HCT116 (cell line): ENCODE measurements around the gene ANGPTL8. TPM values are rescaled to one million over a fixed set of nuclear protein-coding genes. Genes with fewer than 3 reads are reported as not detected.

ENCODE experiments used
- ATAC-seq: fragments of 200-7000 bp; cut with Tn5 transposase; 2 replicates; pipeline ENCODE4 v1.9.1; 2020; ENCODE audit warnings: mild to moderate bottlenecking, moderate library complexity
- BruUV-seq: library from RNA; stranded (reverse); fragments of 400-500 nt; replicated peaks from 2 replicates; lab custom pipeline; 2021; lab: Mats Ljungman, UMichigan
- CTCF ChIA-PET: fragments of 300-600 bp; sonication (Branson Sonifier 250); formaldehyde crosslinking; loops from one replicate; lab custom pipeline; 2021; ENCODE audit warnings: antibody characterized with exemption; lab: Charles Lee
- POLR2A ChIA-PET: fragments of 300-600, 350-600 bp; sonication (Branson Sonifier 250); formaldehyde crosslinking; loops from one replicate; lab custom pipeline; 2021; ENCODE audit warnings: antibody characterized with exemption; lab: Charles Lee
- RAD21 ChIA-PET, 2 experiments: fragments of 300-600 bp; sonication (Branson Sonifier 250); formaldehyde crosslinking; loops; one replicate each; lab custom pipeline; 2023; ENCODE audit warnings: low total read pairs in 2 of 2; ENCODE audit not compliant: uncharacterized antibody in 2 of 2, unreplicated experiment in 2 of 2, low non-redundant PET in 1 of 2; lab: Charles Lee
- DNase-seq: peaks from one replicate; pipeline ENCODE4 v3.0.0-alpha.2; 2010; ENCODE audit warnings: low read depth, low spot score
- H2AFZ ChIP-seq: fragments of 200-600 bp; shearing (Covaris generic), sonication (generic); 2 replicates; pipeline ENCODE4 v1.6.1; 2017; ENCODE audit warnings: low read depth, mixed run types, mixed read lengths, antibody characterized with exemption, low read length; ENCODE audit not compliant: poor library complexity, severe bottlenecking
- H3K27ac ChIP-seq: 2 replicates; pipeline ENCODE4 v1.5.1; 2012; ENCODE audit warnings: low read depth, low read length
- H3K27me3 ChIP-seq: fragments of 200-600 bp; sonication (generic); 2 replicates; pipeline ENCODE4 v1.6.1; 2016; ENCODE audit warnings: mixed run types, low read length, mixed read lengths; ENCODE audit not compliant: insufficient read depth
- H3K36me3 ChIP-seq, 2 experiments: fragments of 200-500 bp in 1 of 2; fragments of 200-600 bp in 1 of 2; sonication (Bioruptor generic) in 1 of 2; sonication (generic) in 1 of 2; 2 replicates each; pipeline versions ENCODE4 v1.5.1 to v1.6.1; 2014 to 2016; ENCODE audit warnings: low read length in 2 of 2, inconsistent platforms in 1 of 2, mixed read lengths in 1 of 2, mixed run types in 1 of 2; ENCODE audit not compliant: insufficient read depth in 2 of 2, control insufficient read depth in 1 of 2
- H3K4me1 ChIP-seq, 2 experiments: fragments of 200-600 bp in 1 of 2; sonication (generic) in 1 of 2; 2 replicates each; pipeline versions ENCODE4 v1.5.1 to v1.6.1; 2012 to 2017; ENCODE audit warnings: low read length in 2 of 2, inconsistent platforms in 1 of 2, mild to moderate bottlenecking in 1 of 2, mixed read lengths in 1 of 2, mixed run types in 1 of 2, moderate library complexity in 1 of 2; ENCODE audit not compliant: insufficient read depth in 2 of 2, control insufficient read depth in 1 of 2
- H3K4me2 ChIP-seq: fragments of 200-600 bp; sonication (generic); 2 replicates; pipeline ENCODE4 v1.6.1; 2017; ENCODE audit warnings: mixed run types, low read length, mixed read lengths
- H3K4me3 ChIP-seq, 2 experiments: fragments of 200-600 bp in 1 of 2; sonication (generic) in 1 of 2; replicated peaks in 1 of 2; 2 replicates each; pipeline ENCODE4 v1.5.1; 2011 to 2016; ENCODE audit warnings: low read length in 2 of 2, control low read depth in 1 of 2, low read depth in 1 of 2, mild to moderate bottlenecking in 1 of 2, mixed read lengths in 1 of 2, mixed run types in 1 of 2
- H3K79me2 ChIP-seq: fragments of 200-600 bp; sonication (generic); 2 replicates; pipeline ENCODE4 v1.6.1; 2017; ENCODE audit warnings: mild to moderate bottlenecking, mixed run types, low read length, moderate library complexity, mixed read lengths; ENCODE audit not compliant: insufficient read depth
- H3K9ac ChIP-seq: fragments of 200-600 bp; sonication (generic); 2 replicates; pipeline ENCODE4 v1.6.1; 2016; ENCODE audit warnings: low read length, mixed read lengths
- H3K9me2 ChIP-seq: fragments of 200-600 bp; sonication (generic), shearing (Covaris generic); 2 replicates; pipeline ENCODE4 v1.6.1; 2017; ENCODE audit warnings: mixed run types, mild to moderate bottlenecking, moderate library complexity; ENCODE audit not compliant: insufficient read depth
- H3K9me3 ChIP-seq, 2 experiments: fragments of 200-500 bp in 1 of 2; fragments of 200-600 bp in 1 of 2; sonication (Bioruptor generic) in 1 of 2; sonication (generic) in 1 of 2; 2 replicates each; pipeline ENCODE4 v1.6.1; 2014 to 2017; ENCODE audit warnings: low read length in 2 of 2, mixed read lengths in 2 of 2, inconsistent platforms in 1 of 2, low read depth in 1 of 2, mild to moderate bottlenecking in 1 of 2, mixed run types in 1 of 2, moderate library complexity in 1 of 2; ENCODE audit not compliant: control insufficient read depth in 1 of 2, insufficient read depth in 1 of 2
- H4K20me1 ChIP-seq: fragments of 200-600 bp; sonication (generic), shearing (Covaris generic); 2 replicates; pipeline ENCODE4 v1.6.1; 2017; ENCODE audit warnings: mixed run types, mild to moderate bottlenecking, moderate library complexity; ENCODE audit not compliant: insufficient read depth
- ATF3 ChIP-seq: IDR thresholded peaks from 2 replicates; pipeline ENCODE4 v1.6.1; 2012
- CBX3 ChIP-seq: IDR thresholded peaks from 2 replicates; pipeline ENCODE4 v1.6.1; 2012; ENCODE audit warnings: low read depth
- CEBPB ChIP-seq: IDR thresholded peaks from 2 replicates; pipeline ENCODE4 v1.6.1; 2012; ENCODE audit warnings: low read depth
- EGR1 ChIP-seq: IDR thresholded peaks from 2 replicates; pipeline ENCODE4 v1.6.1; 2012; ENCODE audit warnings: low read depth
- EZH2 ChIP-seq: fragments of 200-600 bp; sonication (generic); IDR thresholded peaks from 2 replicates; pipeline ENCODE4 v1.6.1; 2017; ENCODE audit warnings: antibody characterized with exemption, mixed run types
- FOSL1 ChIP-seq: IDR thresholded peaks from 2 replicates; pipeline ENCODE4 v1.6.1; 2012; ENCODE audit warnings: low read depth
- JUND ChIP-seq: IDR thresholded peaks from 2 replicates; pipeline ENCODE4 v1.6.1; 2012
- MAX ChIP-seq: IDR thresholded peaks from 2 replicates; pipeline ENCODE4 v1.6.1; 2012
- REST ChIP-seq: IDR thresholded peaks from 2 replicates; pipeline ENCODE4 v1.6.1; 2012; ENCODE audit warnings: low read depth
- SIN3A ChIP-seq: IDR thresholded peaks from 2 replicates; pipeline ENCODE4 v1.6.1; 2012; ENCODE audit warnings: low read depth
- SP1 ChIP-seq: IDR thresholded peaks from 2 replicates; pipeline ENCODE4 v1.6.1; 2012; ENCODE audit warnings: low read depth
- SRF ChIP-seq: IDR thresholded peaks from 2 replicates; pipeline ENCODE4 v1.6.1; 2012; ENCODE audit warnings: low read depth
- YY1 ChIP-seq: IDR thresholded peaks from 2 replicates; pipeline ENCODE4 v1.6.1; 2011; ENCODE audit warnings: low read length, low read depth, moderate library complexity, mild to moderate bottlenecking; ENCODE audit not compliant: insufficient replicate concordance; ENCODE audit errors: extremely low read depth
- ZFX ChIP-seq: fragments of 450-650 bp; IDR thresholded peaks from 2 replicates; pipeline ENCODE4 v1.6.1; 2017
- intact Hi-C: fragments of 100-400 bp; cut with micrococcal nuclease; formaldehyde crosslinking; loops from 2 replicates; pipeline ENCODE4 v1.10.0; 2022
- total RNA-seq: library from RNA; stranded (reverse); gene quantifications from one replicate; pipeline ENCODE4 v1.2.1, GENCODE V29; 2021; ENCODE audit not compliant: unreplicated experiment
- TF ChIP-seq, protein P1 (sequence below), 3 experiments: fragments of 200-600 bp in 1 of 3; sonication (generic) in 1 of 3; IDR thresholded peaks in 2 of 3; conservative IDR thresholded peaks in 1 of 3; 2 replicates each; pipeline ENCODE4 v1.5.1; 2012 to 2017; ENCODE audit warnings: low read depth in 2 of 3, low read length in 2 of 3, antibody characterized with exemption in 1 of 3, borderline replicate concordance in 1 of 3, control low read depth in 1 of 3, mild to moderate bottlenecking in 1 of 3, mixed read lengths in 1 of 3, mixed run types in 1 of 3, moderate library complexity in 1 of 3; ENCODE audit not compliant: insufficient read depth in 1 of 3
- TF ChIP-seq, protein P2 (sequence below): IDR thresholded peaks from 2 replicates; pipeline ENCODE4 v1.6.1; 2011; ENCODE audit warnings: mild to moderate bottlenecking, low read length, moderate library complexity; ENCODE audit not compliant: insufficient replicate concordance; ENCODE audit errors: extremely low read depth

ANGPTL8 gene
- total RNA-seq, 1 experiment from 2014 or later = not detected

GRCh38 chr19:11198769-11199424 is 40.5 kb upstream of the ANGPTL8 start:
- no TSS peak for BruUV-seq
- H3K9me2 ChIP-seq = no peaks in the 10 kb centered on the region
- RAD21 ChIA-PET = no interaction called here
- intact Hi-C loops = no loop called here
- 0 out of 2 replicates have a peak, but pooled peaks cover 2% of the 10 kb centered on the region for H3K79me2 ChIP-seq
- no peaks in the 10 kb centered on the region for H4K20me1 ChIP-seq
- no peak overlapping the region for H2AFZ ChIP-seq
- peaks cover 0 to 3% of the 10 kb centered on the region in 2 experiments; a peak in 1 of 4 replicates for H3K36me3 ChIP-seq
- H3K4me2 ChIP-seq = no peak overlapping the region
- no peak for DNase-seq
- no peak overlapping the region for H3K4me3 ChIP-seq
- CTCF ChIA-PET = interaction anchor here (1.3 kb wide), 1 partner anchor 61 kb away, joined by 4 read pairs; no protein-coding TSS in a partner anchor
- TF ChIP-seq CEBPB (no peak), ZFX (no peak), SIN3A (no peak), FOSL1 (no peak), EZH2 (no peak), EGR1 (no peak), ATF3 (no peak), CBX3 (no peak), MAX (no peak), REST (no peak), YY1 (no peak), SRF (no peak), JUND (no peak), SP1 (no peak)
- TF ChIP-seq, protein P1, sequence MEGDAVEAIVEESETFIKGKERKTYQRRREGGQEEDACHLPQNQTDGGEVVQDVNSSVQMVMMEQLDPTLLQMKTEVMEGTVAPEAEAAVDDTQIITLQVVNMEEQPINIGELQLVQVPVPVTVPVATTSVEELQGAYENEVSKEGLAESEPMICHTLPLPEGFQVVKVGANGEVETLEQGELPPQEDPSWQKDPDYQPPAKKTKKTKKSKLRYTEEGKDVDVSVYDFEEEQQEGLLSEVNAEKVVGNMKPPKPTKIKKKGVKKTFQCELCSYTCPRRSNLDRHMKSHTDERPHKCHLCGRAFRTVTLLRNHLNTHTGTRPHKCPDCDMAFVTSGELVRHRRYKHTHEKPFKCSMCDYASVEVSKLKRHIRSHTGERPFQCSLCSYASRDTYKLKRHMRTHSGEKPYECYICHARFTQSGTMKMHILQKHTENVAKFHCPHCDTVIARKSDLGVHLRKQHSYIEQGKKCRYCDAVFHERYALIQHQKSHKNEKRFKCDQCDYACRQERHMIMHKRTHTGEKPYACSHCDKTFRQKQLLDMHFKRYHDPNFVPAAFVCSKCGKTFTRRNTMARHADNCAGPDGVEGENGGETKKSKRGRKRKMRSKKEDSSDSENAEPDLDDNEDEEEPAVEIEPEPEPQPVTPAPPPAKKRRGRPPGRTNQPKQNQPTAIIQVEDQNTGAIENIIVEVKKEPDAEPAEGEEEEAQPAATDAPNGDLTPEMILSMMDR (IDR thresholded peaks at IDR 0.05 in 2 of 3, conservative IDR thresholded peaks at IDR 0.05 in 1 of 3; ENCODE audit: borderline replicate concordance in 1 of 3, insufficient read depth in 1 of 3, low read depth in 2 of 3, low read length in 2 of 3) = no peak
- TF ChIP-seq, protein P2, sequence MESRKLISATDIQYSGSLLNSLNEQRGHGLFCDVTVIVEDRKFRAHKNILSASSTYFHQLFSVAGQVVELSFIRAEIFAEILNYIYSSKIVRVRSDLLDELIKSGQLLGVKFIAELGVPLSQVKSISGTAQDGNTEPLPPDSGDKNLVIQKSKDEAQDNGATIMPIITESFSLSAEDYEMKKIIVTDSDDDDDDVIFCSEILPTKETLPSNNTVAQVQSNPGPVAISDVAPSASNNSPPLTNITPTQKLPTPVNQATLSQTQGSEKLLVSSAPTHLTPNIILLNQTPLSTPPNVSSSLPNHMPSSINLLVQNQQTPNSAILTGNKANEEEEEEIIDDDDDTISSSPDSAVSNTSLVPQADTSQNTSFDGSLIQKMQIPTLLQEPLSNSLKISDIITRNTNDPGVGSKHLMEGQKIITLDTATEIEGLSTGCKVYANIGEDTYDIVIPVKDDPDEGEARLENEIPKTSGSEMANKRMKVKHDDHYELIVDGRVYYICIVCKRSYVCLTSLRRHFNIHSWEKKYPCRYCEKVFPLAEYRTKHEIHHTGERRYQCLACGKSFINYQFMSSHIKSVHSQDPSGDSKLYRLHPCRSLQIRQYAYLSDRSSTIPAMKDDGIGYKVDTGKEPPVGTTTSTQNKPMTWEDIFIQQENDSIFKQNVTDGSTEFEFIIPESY = no peak
- peak overlapping the region; percentile 81; the same call in 1 of the 2 replicates for H3K27ac ChIP-seq
- H3K9ac ChIP-seq = no peak overlapping the region
- peaks cover 22 to 36% of the 10 kb centered on the region in 2 experiments for H3K4me1 ChIP-seq
- POLR2A ChIA-PET = interaction anchor here (1.4 kb wide), 1 partner anchor 55 kb away, joined by 3 read pairs; no protein-coding TSS in a partner anchor
- no peak for ATAC-seq
- H3K27me3 ChIP-seq = no peaks in the 10 kb centered on the region
- H3K9me3 ChIP-seq = no peaks in the 10 kb centered on the region
